WTC11 (cell line): Measurements from ENCODE around the gene MRPL47.

Experiments
- AFF4 ChIP-seq: sonication (generic); formaldehyde crosslinking; IDR thresholded peaks from 2 replicates; pipeline ENCODE4 v1.8.1; 2023; ENCODE audit warnings: mild to moderate bottlenecking, missing genetic modification reagents, borderline replicate concordance
- CTCF ChIP-seq: fragments of 200-600 bp; IDR thresholded peaks from 2 replicates; pipeline ENCODE4 v1.8.0; 2022; ENCODE audit warnings: antibody characterized with exemption
- IRF2 ChIP-seq: sonication (generic); formaldehyde crosslinking; IDR thresholded peaks from 2 replicates; pipeline ENCODE4 v1.8.0; 2022; ENCODE audit warnings: low read depth, missing genetic modification reagents, borderline replicate concordance
- JUN ChIP-seq: sonication (generic); formaldehyde crosslinking; IDR thresholded peaks from 2 replicates; pipeline ENCODE4 v1.8.0; 2023; ENCODE audit warnings: mild to moderate bottlenecking, missing genetic modification reagents
- NFYB ChIP-seq: sonication (generic); formaldehyde crosslinking; conservative IDR thresholded peaks from 2 replicates; pipeline ENCODE4 v1.8.0; 2022; ENCODE audit warnings: low read depth, missing genetic modification reagents
- SMAD3 ChIP-seq: sonication (generic); formaldehyde crosslinking; IDR thresholded peaks from 2 replicates; pipeline ENCODE4 v1.8.0; 2022; ENCODE audit warnings: missing genetic modification reagents, mild to moderate bottlenecking, borderline replicate concordance

- TF ChIP-seq CTCF (no peak), JUN (CRISPR knock-in tag) (no peak), NFYB (no peak), AFF4 (CRISPR knock-in tag) (no peak), IRF2 (CRISPR knock-in tag) (no peak), SMAD3 (no peak)
Observed at GRCh38 chr3:179563271-179563783, 41.1 kb downstream of the MRPL47 start.
